Endothelial cell (in vitro differentiated cells): ENCODE results near the gene PIAS4. TPM values are rescaled to one million over a fixed set of nuclear protein-coding genes. Genes with fewer than 3 reads are reported as not detected.
A peak's percentile ranks its signal among the peaks of the same experiment; 100 is the strongest.

Experiments used
- DNase-seq: peaks from one replicate; pipeline ENCODE4 v3.0.0; 2021; ENCODE audit warnings: low spot score
- H3K27ac Mint-ChIP-seq: one replicate; pipeline ENCODE4 v1.8.0; 2021; ENCODE audit warnings: mixed read lengths, inconsistent platforms; ENCODE audit not compliant: unreplicated experiment
- H3K27me3 Mint-ChIP-seq: one replicate; pipeline ENCODE4 v1.8.0; 2021; ENCODE audit warnings: mild to moderate bottlenecking, moderate library complexity, mixed read lengths, inconsistent platforms; ENCODE audit not compliant: unreplicated experiment
- H3K36me3 Mint-ChIP-seq: one replicate; pipeline ENCODE4 v1.8.0; 2021; ENCODE audit warnings: mild to moderate bottlenecking, low read depth, mixed read lengths, inconsistent platforms; ENCODE audit not compliant: unreplicated experiment
- H3K4me1 Mint-ChIP-seq: one replicate; pipeline ENCODE4 v1.8.0; 2021; ENCODE audit warnings: mild to moderate bottlenecking, mixed read lengths, inconsistent platforms; ENCODE audit not compliant: unreplicated experiment
- H3K4me3 Mint-ChIP-seq: one replicate; pipeline ENCODE4 v1.8.0; 2021; ENCODE audit warnings: mild to moderate bottlenecking, mixed read lengths, inconsistent platforms; ENCODE audit not compliant: unreplicated experiment
- H3K9me3 Mint-ChIP-seq: one replicate; pipeline ENCODE4 v1.8.0; 2021; ENCODE audit warnings: mixed read lengths, inconsistent platforms; ENCODE audit not compliant: unreplicated experiment
- total RNA-seq: library from RNA; stranded (reverse); fragmentation: NEBNext Ultra II Directional; extraction: Animal tissue kit (Norgen Biotek cat#: 25700); gene quantifications from one replicate; pipeline ENCODE4 v1.2.1, GENCODE V29; 2021; ENCODE audit not compliant: unreplicated experiment
- TF ChIP-seq, protein P1 (sequence below): fragments of 200-600 bp; sonication (generic); IDR thresholded peaks from one replicate; pipeline ENCODE4 v1.5.0; 2021; ENCODE audit warnings: antibody characterized with exemption; ENCODE audit not compliant: unreplicated experiment

PIAS4 gene
- total RNA-seq, 1 donor from 2014 or later, result 41.2 TPM

- TF ChIP-seq, protein P1, sequence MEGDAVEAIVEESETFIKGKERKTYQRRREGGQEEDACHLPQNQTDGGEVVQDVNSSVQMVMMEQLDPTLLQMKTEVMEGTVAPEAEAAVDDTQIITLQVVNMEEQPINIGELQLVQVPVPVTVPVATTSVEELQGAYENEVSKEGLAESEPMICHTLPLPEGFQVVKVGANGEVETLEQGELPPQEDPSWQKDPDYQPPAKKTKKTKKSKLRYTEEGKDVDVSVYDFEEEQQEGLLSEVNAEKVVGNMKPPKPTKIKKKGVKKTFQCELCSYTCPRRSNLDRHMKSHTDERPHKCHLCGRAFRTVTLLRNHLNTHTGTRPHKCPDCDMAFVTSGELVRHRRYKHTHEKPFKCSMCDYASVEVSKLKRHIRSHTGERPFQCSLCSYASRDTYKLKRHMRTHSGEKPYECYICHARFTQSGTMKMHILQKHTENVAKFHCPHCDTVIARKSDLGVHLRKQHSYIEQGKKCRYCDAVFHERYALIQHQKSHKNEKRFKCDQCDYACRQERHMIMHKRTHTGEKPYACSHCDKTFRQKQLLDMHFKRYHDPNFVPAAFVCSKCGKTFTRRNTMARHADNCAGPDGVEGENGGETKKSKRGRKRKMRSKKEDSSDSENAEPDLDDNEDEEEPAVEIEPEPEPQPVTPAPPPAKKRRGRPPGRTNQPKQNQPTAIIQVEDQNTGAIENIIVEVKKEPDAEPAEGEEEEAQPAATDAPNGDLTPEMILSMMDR, result no peak
- H3K4me3 Mint-ChIP-seq, result peak overlapping the region; percentile 86
- no peaks in the 10 kb centered on the region for H3K36me3 Mint-ChIP-seq
- peaks cover 6% of the 10 kb centered on the region for H3K27me3 Mint-ChIP-seq
- peaks cover 3% of the 10 kb centered on the region for H3K4me1 Mint-ChIP-seq
- DNase-seq, result peak; percentile 38
- H3K9me3 Mint-ChIP-seq, result no peaks in the 10 kb centered on the region
- no peak overlapping the region for H3K27ac Mint-ChIP-seq
These were observed 60.0 kb downstream of the PIAS4 start for GRCh38 chr19:4067396-4068046.

GRCh38 chr19:4068047-4068966, 60.8 kb downstream of the PIAS4 start:
- no peaks in the 10 kb centered on the region for H3K9me3 Mint-ChIP-seq
- H3K27ac Mint-ChIP-seq, result no peak overlapping the region
- TF ChIP-seq, protein P1, result no peak
- H3K4me1 Mint-ChIP-seq, result peaks cover 3% of the 10 kb centered on the region
- peaks cover 6% of the 10 kb centered on the region for H3K27me3 Mint-ChIP-seq
- DNase-seq, result no peak
- H3K36me3 Mint-ChIP-seq, result no peaks in the 10 kb centered on the region
- peak overlapping the region; percentile 86 for H3K4me3 Mint-ChIP-seq

GRCh38 chr19:4069331-4069959, 61.9 kb downstream of the PIAS4 start:
- no peak for DNase-seq
- no peaks in the 10 kb centered on the region for H3K9me3 Mint-ChIP-seq
- TF ChIP-seq, protein P1, result no peak
- no peak overlapping the region for H3K4me3 Mint-ChIP-seq
- H3K36me3 Mint-ChIP-seq, result no peaks in the 10 kb centered on the region
- H3K4me1 Mint-ChIP-seq, result no peaks in the 10 kb centered on the region
- H3K27ac Mint-ChIP-seq, result no peak overlapping the region
- peaks cover 6% of the 10 kb centered on the region for H3K27me3 Mint-ChIP-seq

- TF ChIP-seq, protein P1, result no peak
- Mint-ChIP-seq H3K27ac (no peak overlapping the region), H3K36me3 (no peaks in the 10 kb centered on the region), H3K9me3 (no peaks in the 10 kb centered on the region), H3K4me3 (no peak overlapping the region), H3K4me1 (no peaks in the 10 kb centered on the region), H3K27me3 (peaks cover 6% of the 10 kb centered on the region)
- DNase-seq, result no peak
These were observed 64.1 kb downstream of the PIAS4 start for GRCh38 chr19:4071610-4072009.
